ENCODE measurements around the gene HDAC3.

Gene HDAC3

GRCh38 chr5:141636413-141637122 lies at the start of gene HDAC3, which contains the start of gene RELL2:
Gene HDAC3 (minus strand): TSS chr5:141636849. CDS start chr5:141636790, 59 bp downstream.
Gene RELL2 (plus strand): TSS chr5:141636997. CDS start chr5:141638226, 1,229 bp downstream.
- peak; percentile 21 for DNase-seq

- no peak for DNase-seq
These were observed 48.9 kb upstream of the HDAC3 start for GRCh38 chr5:141685591-141685990.

DNA sequence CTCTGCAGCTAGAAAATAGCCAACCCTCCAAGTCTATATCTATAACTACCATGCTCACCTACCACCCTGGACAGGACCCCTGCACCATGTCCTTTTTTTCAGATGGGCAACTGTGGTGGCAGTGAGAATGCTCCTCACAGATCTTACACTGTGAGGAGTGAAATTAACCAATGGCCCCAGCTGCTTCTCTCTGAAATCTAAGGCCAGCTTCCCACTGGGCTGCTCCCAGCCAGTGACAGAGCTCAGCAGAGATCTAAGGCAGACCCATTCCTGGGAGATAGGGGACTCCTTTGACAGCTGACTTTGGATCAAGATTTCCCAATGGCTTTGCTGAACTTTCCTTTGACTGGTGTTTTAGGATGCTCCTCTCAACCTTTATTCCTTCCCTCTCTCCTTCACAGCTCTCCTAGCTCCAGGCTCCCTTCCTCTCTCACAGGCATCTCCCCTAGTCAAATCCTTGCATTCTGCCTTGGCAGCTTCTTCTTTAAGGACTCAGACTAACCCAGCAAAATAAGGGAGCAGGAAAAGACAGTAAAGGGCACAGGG lies 47.0 kb upstream of the HDAC3 start:
- no peak for DNase-seq

DNA sequence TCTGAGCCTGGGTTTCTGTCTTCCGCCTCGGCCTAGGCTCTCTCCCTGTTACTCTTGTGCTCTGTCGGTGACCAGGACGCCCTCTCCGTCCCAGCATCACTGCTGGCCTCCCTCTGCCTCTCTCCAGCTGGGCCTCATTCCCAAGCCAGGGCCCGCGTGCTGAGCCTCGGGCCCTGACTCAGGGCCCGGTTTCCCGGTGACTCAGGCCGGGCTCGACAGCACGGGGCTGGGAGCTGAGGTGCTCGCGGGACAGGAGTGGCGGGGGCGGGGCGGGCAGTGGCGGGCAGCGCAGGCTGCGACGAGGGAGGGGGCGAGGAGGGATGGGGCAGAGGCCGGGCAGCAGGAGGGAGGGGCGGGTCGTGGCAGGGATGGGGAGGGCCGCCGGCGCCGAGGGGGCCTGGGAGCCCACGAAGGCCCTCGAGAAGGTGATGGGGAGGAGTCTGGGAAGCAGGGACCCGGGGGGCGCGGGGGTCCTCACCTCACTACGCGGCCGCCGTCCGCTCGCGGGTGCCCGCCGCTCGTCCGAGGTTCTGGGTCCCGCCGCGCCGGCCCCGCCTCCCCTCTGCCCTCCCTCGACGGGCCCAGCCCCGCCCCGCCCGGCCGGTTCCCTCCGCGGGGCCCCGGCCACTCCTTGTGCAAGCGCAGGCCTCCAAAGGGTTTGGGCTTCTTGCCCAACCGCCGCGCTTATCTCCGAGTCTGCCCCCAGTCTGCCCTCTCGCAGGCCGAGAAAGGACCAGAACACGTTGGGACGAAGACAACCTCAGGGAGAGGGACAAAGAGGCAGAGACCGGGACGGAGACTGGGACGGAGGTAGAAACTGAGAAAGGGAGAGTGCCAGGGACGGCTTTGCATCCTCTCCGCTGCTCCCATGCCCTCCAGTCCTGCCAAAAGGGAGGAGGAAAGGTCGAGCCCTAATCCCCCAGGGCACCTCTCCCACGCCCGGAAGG lies 45.3 kb upstream of the HDAC3 start, which contains the start of gene ARAP3:
Gene ARAP3, minus strand, starts transcription at position 536 of the 947 bp plus-strand sequence. CDS start 1,744 bp downstream, outside the sequence.
- DNase-seq: no peak

GRCh38 chr5:141681295-141681694 lies 44.6 kb upstream of the HDAC3 start:
- DNase-seq: no peak

DNA sequence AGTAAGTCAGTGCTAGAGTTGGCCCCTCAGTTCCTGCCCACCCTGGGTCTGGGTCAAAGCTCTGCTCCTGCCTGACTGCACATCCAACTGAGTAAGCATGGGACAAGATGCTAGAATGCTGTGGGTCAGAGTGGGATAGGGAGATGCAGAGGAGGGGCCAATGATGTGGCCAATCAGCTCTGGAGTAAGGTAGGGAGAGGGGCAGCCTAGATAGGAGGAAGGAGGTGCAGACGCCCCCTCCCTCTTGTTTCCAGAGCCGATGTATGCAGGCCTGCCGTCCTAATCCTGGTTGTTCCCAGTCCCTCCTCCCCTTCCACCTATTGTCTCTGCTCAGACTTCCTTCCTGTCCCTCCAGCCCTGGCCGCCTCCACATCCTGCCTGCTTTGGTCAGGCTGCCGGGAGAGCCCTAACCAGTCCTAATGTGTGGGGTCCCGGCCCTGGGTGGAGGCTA lies 44.1 kb upstream of the HDAC3 start:
- no peak for DNase-seq

DNA sequence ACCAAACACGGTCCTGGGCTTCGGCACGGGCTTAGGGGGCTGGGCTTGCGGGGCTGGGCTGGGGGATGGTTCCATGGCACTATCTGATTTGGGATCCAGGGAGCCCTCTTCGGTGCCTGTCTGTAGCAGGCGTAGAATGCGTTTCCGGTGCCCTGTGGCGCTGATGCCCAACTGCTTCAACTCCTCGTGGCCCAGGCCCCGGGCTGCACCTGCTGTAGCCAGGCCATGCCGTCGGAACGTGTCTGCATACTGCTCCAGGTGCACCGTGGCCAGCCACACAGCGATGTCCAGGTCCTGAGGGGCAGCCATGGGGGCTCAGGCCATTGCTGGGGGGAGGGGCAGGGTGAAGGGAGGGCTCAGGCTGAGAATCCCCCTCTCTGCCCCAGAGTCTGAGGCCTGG lies 43.5 kb upstream of the HDAC3 start:
- DNase-seq: no peak

GRCh38 chr5:141677415-141677814 lies 40.8 kb upstream of the HDAC3 start:
- DNase-seq: no peak

- DNase-seq: no peak
These were observed 39.0 kb upstream of the HDAC3 start for GRCh38 chr5:141675672-141676071.

- DNase-seq: no peak
These were observed 38.1 kb upstream of the HDAC3 start for GRCh38 chr5:141674747-141675146.

GRCh38 chr5:141672841-141673813 lies 36.5 kb upstream of the HDAC3 start:
- DNase-seq: no peak

GRCh38 chr5:141672071-141672840 lies 35.6 kb upstream of the HDAC3 start:
- no peak for DNase-seq

GRCh38 chr5:141669520-141669919 lies 32.9 kb upstream of the HDAC3 start:
- DNase-seq: no peak

GRCh38 chr5:141668601-141669265 lies 32.1 kb upstream of the HDAC3 start:
- DNase-seq: no peak

GRCh38 chr5:141665995-141666940 lies 29.6 kb upstream of the HDAC3 start:
- DNase-seq: no peak

- no peak for DNase-seq
These were observed 28.2 kb upstream of the HDAC3 start for GRCh38 chr5:141664733-141665461.

DNA sequence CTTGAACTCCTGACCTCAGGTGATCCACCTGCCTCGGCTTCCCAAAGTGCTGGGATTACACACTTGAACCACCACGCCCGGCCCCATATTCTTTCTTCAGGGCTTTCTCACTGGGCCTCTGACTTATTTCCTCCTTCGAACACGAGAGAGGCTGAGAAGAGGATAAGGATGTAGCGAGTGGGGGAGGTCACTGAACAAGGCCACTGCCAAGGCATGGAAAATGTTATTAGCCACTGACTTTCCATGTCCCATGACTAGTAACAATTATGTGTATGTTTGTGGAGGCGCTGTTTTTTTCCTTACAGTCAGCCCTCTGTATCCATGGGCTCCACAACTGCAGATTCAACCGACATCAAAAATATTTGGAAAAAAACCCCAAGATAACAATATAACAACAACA lies 26.9 kb upstream of the HDAC3 start:
- no peak for DNase-seq

- DNase-seq: no peak
These were observed 25.4 kb upstream of the HDAC3 start for GRCh38 chr5:141662028-141662427.

Measured in KG1 (cell line).